Astrocyte (in vitro differentiated cells and primary cell): ENCODE measurements around the gene KLK5. TPM values are rescaled to one million over a fixed set of nuclear protein-coding genes. Genes with fewer than 3 reads are reported as not detected.

Source experiments
- DNase-seq: peaks from one replicate; pipeline ENCODE4 v3.0.0-alpha.2; 2010; ENCODE audit warnings: low read depth
- FAIRE-seq: peaks from 2 replicates; lab custom pipeline; 2011; peaks lifted over from hg19 to GRCh38; lab: Jason Lieb, UNC
- H2AFZ ChIP-seq: 2 replicates; pipeline ENCODE4 v1.6.0; 2012; ENCODE audit warnings: low read depth, low read length, inconsistent platforms
- H3K27ac ChIP-seq: 2 replicates; pipeline ENCODE4 v1.5.1; 2011; ENCODE audit warnings: low read depth, low read length, inconsistent platforms
- H3K27me3 ChIP-seq: 2 replicates; pipeline ENCODE4 v1.6.0; 2011; ENCODE audit warnings: low read length, inconsistent platforms; ENCODE audit not compliant: insufficient read depth
- H3K36me3 ChIP-seq: 2 replicates; pipeline ENCODE4 v1.5.1; 2011; ENCODE audit warnings: low read length, inconsistent platforms; ENCODE audit not compliant: insufficient read depth
- H3K4me1 ChIP-seq: 2 replicates; pipeline ENCODE4 v1.5.1; 2011; ENCODE audit warnings: low read length, inconsistent platforms; ENCODE audit not compliant: insufficient read depth
- H3K4me2 ChIP-seq: 2 replicates; pipeline ENCODE4 v1.6.0; 2012; ENCODE audit warnings: low read length, inconsistent platforms
- H3K4me3 ChIP-seq: 2 replicates; pipeline ENCODE4 v1.5.1; 2011; ENCODE audit warnings: low read depth, mild to moderate bottlenecking, low read length, inconsistent platforms; ENCODE audit not compliant: insufficient read depth
- H3K79me2 ChIP-seq: 2 replicates; pipeline ENCODE4 v1.6.0; 2012; ENCODE audit warnings: mild to moderate bottlenecking, low read length, inconsistent platforms; ENCODE audit not compliant: insufficient read depth
- H3K9ac ChIP-seq: 2 replicates; pipeline ENCODE4 v1.6.0; 2012; ENCODE audit warnings: mild to moderate bottlenecking, low read length, inconsistent platforms
- H3K9me3 ChIP-seq: 2 replicates; pipeline ENCODE4 v1.5.1; 2012; ENCODE audit warnings: low read depth, mild to moderate bottlenecking, low read length, inconsistent platforms; ENCODE audit not compliant: insufficient read depth
- H4K20me1 ChIP-seq: 2 replicates; pipeline ENCODE4 v1.6.0; 2012; ENCODE audit warnings: low read length, inconsistent platforms; ENCODE audit not compliant: insufficient read depth
- H3K27ac Mint-ChIP-seq: one replicate; pipeline ENCODE4 v1.8.0; 2021; ENCODE audit warnings: mild to moderate bottlenecking, mixed read lengths; ENCODE audit not compliant: unreplicated experiment
- H3K27me3 Mint-ChIP-seq: one replicate; pipeline ENCODE4 v1.8.0; 2021; ENCODE audit warnings: low read depth, mixed read lengths; ENCODE audit not compliant: unreplicated experiment
- H3K36me3 Mint-ChIP-seq: one replicate; pipeline ENCODE4 v1.8.0; 2021; ENCODE audit warnings: low read depth, mixed read lengths; ENCODE audit not compliant: unreplicated experiment
- H3K4me1 Mint-ChIP-seq: one replicate; pipeline ENCODE4 v1.8.0; 2021; ENCODE audit warnings: low read depth, mixed read lengths; ENCODE audit not compliant: unreplicated experiment
- H3K4me3 Mint-ChIP-seq: one replicate; pipeline ENCODE4 v1.8.0; 2021; ENCODE audit warnings: mild to moderate bottlenecking, moderate library complexity, mixed read lengths; ENCODE audit not compliant: unreplicated experiment
- H3K9me3 Mint-ChIP-seq: one replicate; pipeline ENCODE4 v1.8.0; 2021; ENCODE audit warnings: mild to moderate bottlenecking, mixed read lengths; ENCODE audit not compliant: unreplicated experiment
- EZH2 ChIP-seq: IDR thresholded peaks from 2 replicates; pipeline ENCODE4 v1.6.1; 2012; ENCODE audit warnings: mild to moderate bottlenecking, low read length, inconsistent platforms; ENCODE audit not compliant: insufficient read depth
- total RNA-seq: library from RNA; stranded (reverse); gene quantifications from 2 replicates; pipeline ENCODE4 v1.2.1, GENCODE V29; 2021
- TF ChIP-seq, protein P1 (sequence below): IDR thresholded peaks from 2 replicates; pipeline ENCODE4 v1.5.1; 2011; ENCODE audit warnings: low read depth, mild to moderate bottlenecking, inconsistent platforms, low read length, moderate library complexity; ENCODE audit not compliant: insufficient read depth

The KLK5 gene
- total RNA-seq, 1 donor from 2014 or later: not detected

DNA sequence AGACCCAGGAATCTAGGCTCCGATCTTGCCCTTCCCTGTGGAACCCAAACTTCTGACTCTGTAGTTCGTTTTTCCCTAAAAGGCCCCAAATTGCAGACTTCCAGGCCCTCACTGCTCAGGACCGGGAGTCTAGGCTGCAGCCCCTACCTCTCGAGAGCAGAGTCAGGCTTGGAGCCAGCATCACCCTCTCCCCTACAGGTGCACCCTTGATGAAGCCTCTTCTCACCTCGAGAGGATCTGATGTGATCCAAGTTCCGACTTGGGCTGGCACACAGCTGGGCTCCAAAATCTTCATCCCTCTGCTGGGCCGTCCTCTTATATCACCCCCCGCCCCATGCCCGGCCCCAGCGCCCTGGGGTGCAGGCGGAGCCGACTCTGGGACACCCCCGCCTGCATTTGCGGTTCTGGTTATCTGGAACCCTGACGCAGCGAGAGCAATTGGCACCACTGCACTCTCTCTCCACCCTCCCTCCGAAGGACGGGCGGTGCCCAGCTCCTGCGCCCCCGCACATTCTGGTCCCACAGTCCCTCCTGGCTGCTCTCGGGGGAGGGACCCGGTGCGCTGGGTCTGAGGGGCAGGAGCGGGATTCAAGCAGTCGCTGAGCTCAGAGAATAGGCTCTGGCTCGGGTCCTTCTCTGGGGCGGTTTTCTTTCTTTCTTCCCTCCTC is 30.9 kb upstream of the KLK5 start, which contains the start of gene KLK7:
TSS of gene KLK7 (minus strand) at position 293 of the 668 bp plus-strand sequence. CDS start 1,518 bp downstream, outside the sequence.
- DNase-seq: no peak
- Histone ChIP-seq H3K36me3 (no peaks in the 10 kb centered on the region), H3K9me3 (no peaks in the 10 kb centered on the region), H4K20me1 (no peaks in the 10 kb centered on the region), H3K27ac (no peak within 1 kb of the TSS), H3K4me2 (no peak within 1 kb of the TSS), H3K79me2 (no peaks in the 10 kb centered on the region), H3K9ac (no peak within 1 kb of the TSS), H2AFZ (no peak within 1 kb of the TSS), H3K27me3 (no peaks in the 10 kb centered on the region), H3K4me1 (no peaks in the 10 kb centered on the region), H3K4me3 (no peak within 1 kb of the TSS)
- Mint-ChIP-seq H3K4me3 (no peak within 1 kb of the TSS), H3K36me3 (no peaks in the 10 kb centered on the region), H3K4me1 (no peaks in the 10 kb centered on the region), H3K27me3 (peaks cover 37% of the 10 kb centered on the region), H3K9me3 (no peaks in the 10 kb centered on the region), H3K27ac (no peak within 1 kb of the TSS)
- TF ChIP-seq, protein P1, sequence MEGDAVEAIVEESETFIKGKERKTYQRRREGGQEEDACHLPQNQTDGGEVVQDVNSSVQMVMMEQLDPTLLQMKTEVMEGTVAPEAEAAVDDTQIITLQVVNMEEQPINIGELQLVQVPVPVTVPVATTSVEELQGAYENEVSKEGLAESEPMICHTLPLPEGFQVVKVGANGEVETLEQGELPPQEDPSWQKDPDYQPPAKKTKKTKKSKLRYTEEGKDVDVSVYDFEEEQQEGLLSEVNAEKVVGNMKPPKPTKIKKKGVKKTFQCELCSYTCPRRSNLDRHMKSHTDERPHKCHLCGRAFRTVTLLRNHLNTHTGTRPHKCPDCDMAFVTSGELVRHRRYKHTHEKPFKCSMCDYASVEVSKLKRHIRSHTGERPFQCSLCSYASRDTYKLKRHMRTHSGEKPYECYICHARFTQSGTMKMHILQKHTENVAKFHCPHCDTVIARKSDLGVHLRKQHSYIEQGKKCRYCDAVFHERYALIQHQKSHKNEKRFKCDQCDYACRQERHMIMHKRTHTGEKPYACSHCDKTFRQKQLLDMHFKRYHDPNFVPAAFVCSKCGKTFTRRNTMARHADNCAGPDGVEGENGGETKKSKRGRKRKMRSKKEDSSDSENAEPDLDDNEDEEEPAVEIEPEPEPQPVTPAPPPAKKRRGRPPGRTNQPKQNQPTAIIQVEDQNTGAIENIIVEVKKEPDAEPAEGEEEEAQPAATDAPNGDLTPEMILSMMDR: no peak
- TF ChIP-seq EZH2: no peak
- no peak for FAIRE-seq

DNA sequence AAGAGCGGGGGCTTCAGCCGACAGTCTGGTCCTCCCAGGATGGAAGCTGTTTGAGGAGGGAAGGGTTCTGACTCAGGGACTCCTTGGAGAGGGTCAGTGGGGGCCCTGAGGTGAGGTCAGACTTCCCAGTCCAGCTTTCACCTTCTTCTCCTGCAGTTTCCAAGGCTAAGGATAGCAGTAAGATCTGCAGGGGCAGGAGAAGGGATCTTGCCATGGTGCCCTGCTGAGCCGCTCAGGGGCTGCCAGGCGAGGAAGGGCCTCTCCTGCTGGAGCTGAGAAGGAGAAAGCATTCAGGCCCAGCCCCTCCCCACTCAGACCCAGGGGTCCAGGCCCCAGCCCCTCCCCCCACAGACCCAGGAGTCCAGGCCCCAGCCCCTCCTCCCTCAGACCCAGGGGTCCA is 29.3 kb upstream of the KLK5 start:
- Mint-ChIP-seq H3K36me3 (no peaks in the 10 kb centered on the region), H3K4me1 (no peaks in the 10 kb centered on the region), H3K9me3 (no peaks in the 10 kb centered on the region), H3K27me3 (peaks cover 34% of the 10 kb centered on the region), H3K27ac (no peak overlapping the region), H3K4me3 (no peak overlapping the region)
- Histone ChIP-seq H2AFZ (no peak overlapping the region), H3K27ac (no peak overlapping the region), H3K27me3 (no peaks in the 10 kb centered on the region), H3K36me3 (no peaks in the 10 kb centered on the region), H3K9ac (no peak overlapping the region), H3K9me3 (no peaks in the 10 kb centered on the region), H3K4me2 (no peak overlapping the region), H3K4me1 (no peaks in the 10 kb centered on the region), H4K20me1 (no peaks in the 10 kb centered on the region), H3K4me3 (no peak overlapping the region), H3K79me2 (no peaks in the 10 kb centered on the region)
- DNase-seq (no peak), FAIRE-seq (no peak)
- no peak for TF ChIP-seq EZH2
- TF ChIP-seq, protein P1: no peak

DNA sequence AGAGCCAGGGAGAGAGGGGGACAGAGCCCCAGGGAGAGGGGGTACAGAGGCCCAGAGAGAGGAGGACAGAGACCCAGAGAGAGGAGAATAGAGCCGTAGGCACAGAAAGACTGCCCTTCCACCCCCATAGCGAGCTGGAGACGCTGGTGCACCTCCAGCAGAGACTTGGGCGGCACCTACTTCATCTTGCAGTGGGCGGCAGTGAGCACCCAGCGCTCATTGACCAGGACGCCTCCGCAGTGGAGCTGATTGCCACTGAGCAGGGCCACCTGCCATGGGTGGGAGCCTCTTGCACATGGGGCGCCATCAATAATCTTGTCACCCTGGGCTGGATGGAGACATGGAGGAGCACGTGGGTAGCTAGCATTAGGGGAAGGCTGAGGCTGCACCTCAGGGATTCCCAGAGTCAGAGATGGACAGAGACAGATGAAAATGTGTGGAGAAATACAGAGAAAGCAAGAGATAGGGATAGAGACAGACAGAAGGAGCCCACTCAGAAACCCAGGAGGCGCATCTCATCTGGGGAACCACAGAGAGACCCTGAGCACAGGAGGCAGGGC is 28.8 kb upstream of the KLK5 start:
- Histone ChIP-seq H4K20me1 (no peaks in the 10 kb centered on the region), H3K4me3 (no peak overlapping the region), H2AFZ (no peak overlapping the region), H3K4me2 (no peak overlapping the region), H3K27me3 (no peaks in the 10 kb centered on the region), H3K79me2 (no peaks in the 10 kb centered on the region), H3K9ac (no peak overlapping the region), H3K4me1 (no peaks in the 10 kb centered on the region), H3K27ac (no peak overlapping the region), H3K36me3 (no peaks in the 10 kb centered on the region), H3K9me3 (no peaks in the 10 kb centered on the region)
- H3K9me3 Mint-ChIP-seq: no peaks in the 10 kb centered on the region
- no peaks in the 10 kb centered on the region for H3K4me1 Mint-ChIP-seq
- H3K4me3 Mint-ChIP-seq: no peak overlapping the region
- peaks cover 34% of the 10 kb centered on the region for H3K27me3 Mint-ChIP-seq
- no peak for DNase-seq
- no peak for FAIRE-seq
- TF ChIP-seq EZH2: no peak
- TF ChIP-seq, protein P1: no peak
- no peak overlapping the region for H3K27ac Mint-ChIP-seq
- no peaks in the 10 kb centered on the region for H3K36me3 Mint-ChIP-seq
